ENCODE results near the gene ZNF575.

- TF ChIP-seq CTCF (conservative IDR thresholded peaks at IDR 0.05; ENCODE audit: low read length) (no peak), EZH2phosphoT487 (IDR thresholded peaks at IDR 0.05; ENCODE audit: borderline replicate concordance, low read depth, low read length) (no peak)
Observed at GRCh38 chr19:43562226-43562697, 29.3 kb downstream of the ZNF575 start.

Data from OCI-LY7 (cell line).